SK-N-SH treated with all-trans-retinoic acid at 6 μM for 48 hours (cell line): ENCODE data around the gene NAA60.
"Not testable (repeated sequence)": the region's sequence is repeated elsewhere in the genome, so short reads cannot be mapped to it uniquely, and the experiment has no call there.

Experiments used
- ATAC-seq: fragments of 200-7000 bp; cut with Tn5 transposase; 3 replicates; pipeline ENCODE4 v1.9.1; 2020; ENCODE audit warnings: mild to moderate bottlenecking, moderate library complexity
- ARNTL ChIP-seq: fragments of 450-650 bp; formaldehyde crosslinking; IDR thresholded peaks from 2 replicates; pipeline ENCODE4 v1.5.0; 2020; ENCODE audit warnings: low read depth, mild to moderate bottlenecking, moderate library complexity, borderline replicate concordance
- BACH2 ChIP-seq: fragments of 250-450 bp; sonication (Bioruptor Pico); IDR thresholded peaks from 2 replicates; pipeline ENCODE4 v1.9.0; 2021; ENCODE audit warnings: mild to moderate bottlenecking, borderline replicate concordance
- CSDC2 ChIP-seq: fragments of 250-450 bp; sonication (Bioruptor Pico); IDR thresholded peaks from 2 replicates; pipeline ENCODE4 v1.5.0; 2020; ENCODE audit warnings: mild to moderate bottlenecking, moderate library complexity
- CSRNP3 ChIP-seq: fragments of 250-450 bp; sonication (Bioruptor Pico); IDR thresholded peaks from 2 replicates; pipeline ENCODE4 v1.5.1; 2021; ENCODE audit warnings: mild to moderate bottlenecking, moderate library complexity
- ESRRG ChIP-seq: fragments of 250-450 bp; sonication (Bioruptor Pico); IDR thresholded peaks from 2 replicates; pipeline ENCODE4 v1.6.1; 2021; ENCODE audit warnings: mild to moderate bottlenecking
- GLIS3 ChIP-seq: fragments of 250-450 bp; sonication (Bioruptor Pico); IDR thresholded peaks from 2 replicates; pipeline ENCODE4 v1.5.0; 2020; ENCODE audit warnings: mild to moderate bottlenecking, moderate library complexity
- ISL1 ChIP-seq: fragments of 250-450 bp; sonication (Bioruptor Pico); IDR thresholded peaks from 2 replicates; pipeline ENCODE4 v2.1.2; 2022; ENCODE audit warnings: mild to moderate bottlenecking, moderate library complexity
- OSR1 ChIP-seq: fragments of 250-450 bp; sonication (Bioruptor Pico); IDR thresholded peaks from 2 replicates; pipeline ENCODE4 v1.8.0; 2022; ENCODE audit warnings: moderate library complexity, mild to moderate bottlenecking, inconsistent platforms
- PATZ1 ChIP-seq: fragments of 250-450 bp; sonication (Bioruptor Pico); IDR thresholded peaks from 2 replicates; pipeline ENCODE4 v1.8.0; 2020; ENCODE audit warnings: mild to moderate bottlenecking, moderate library complexity, borderline replicate concordance
- POU6F1 ChIP-seq: fragments of 250-450 bp; sonication (Bioruptor Pico); IDR thresholded peaks from 2 replicates; pipeline ENCODE4 v1.8.0; 2021; ENCODE audit warnings: low read depth, mild to moderate bottlenecking, moderate library complexity, borderline replicate concordance
- PPARA ChIP-seq: fragments of 250-450 bp; sonication (Bioruptor Pico); IDR thresholded peaks from 2 replicates; pipeline ENCODE4 v1.5.0; 2020; ENCODE audit warnings: mild to moderate bottlenecking, borderline replicate concordance
- SNAI2 ChIP-seq: fragments of 250-450 bp; sonication (Bioruptor Pico); IDR thresholded peaks from 2 replicates; pipeline ENCODE4 v1.5.0; 2020; ENCODE audit warnings: mild to moderate bottlenecking, moderate library complexity
- ZC3H10 ChIP-seq: fragments of 250-450 bp; sonication (Bioruptor Pico); IDR thresholded peaks from 2 replicates; pipeline ENCODE4 v1.5.1; 2021; ENCODE audit warnings: mild to moderate bottlenecking, moderate library complexity
- ZFP3 ChIP-seq: fragments of 250-450 bp; sonication (Bioruptor Pico); IDR thresholded peaks from 2 replicates; pipeline ENCODE4 v1.5.0; 2020; ENCODE audit warnings: mild to moderate bottlenecking, moderate library complexity
- ZFP30 ChIP-seq: fragments of 450-650 bp; formaldehyde crosslinking; IDR thresholded peaks from 2 replicates; pipeline ENCODE4 v1.5.0; 2022; ENCODE audit warnings: mild to moderate bottlenecking, moderate library complexity
- ZNF70 ChIP-seq: fragments of 450-650 bp; formaldehyde crosslinking; IDR thresholded peaks from 2 replicates; pipeline ENCODE4 v1.5.0; 2020; ENCODE audit warnings: mild to moderate bottlenecking, moderate library complexity
- ZNF8 ChIP-seq: fragments of 450-650 bp; formaldehyde crosslinking; IDR thresholded peaks from 2 replicates; pipeline ENCODE4 v1.5.0; 2020; ENCODE audit warnings: mild to moderate bottlenecking, moderate library complexity
- TF ChIP-seq, protein P1 (sequence below): fragments of 250-450 bp; sonication (Bioruptor Pico); IDR thresholded peaks from 2 replicates; pipeline ENCODE4 v1.5.1; 2020; ENCODE audit warnings: low read depth, mild to moderate bottlenecking, moderate library complexity
- TF ChIP-seq, protein P2 (sequence below): fragments of 250-450 bp; sonication (Bioruptor Pico); IDR thresholded peaks from 2 replicates; pipeline ENCODE4 v1.5.0; 2020; ENCODE audit warnings: mild to moderate bottlenecking, moderate library complexity

The NAA60 gene

DNA sequence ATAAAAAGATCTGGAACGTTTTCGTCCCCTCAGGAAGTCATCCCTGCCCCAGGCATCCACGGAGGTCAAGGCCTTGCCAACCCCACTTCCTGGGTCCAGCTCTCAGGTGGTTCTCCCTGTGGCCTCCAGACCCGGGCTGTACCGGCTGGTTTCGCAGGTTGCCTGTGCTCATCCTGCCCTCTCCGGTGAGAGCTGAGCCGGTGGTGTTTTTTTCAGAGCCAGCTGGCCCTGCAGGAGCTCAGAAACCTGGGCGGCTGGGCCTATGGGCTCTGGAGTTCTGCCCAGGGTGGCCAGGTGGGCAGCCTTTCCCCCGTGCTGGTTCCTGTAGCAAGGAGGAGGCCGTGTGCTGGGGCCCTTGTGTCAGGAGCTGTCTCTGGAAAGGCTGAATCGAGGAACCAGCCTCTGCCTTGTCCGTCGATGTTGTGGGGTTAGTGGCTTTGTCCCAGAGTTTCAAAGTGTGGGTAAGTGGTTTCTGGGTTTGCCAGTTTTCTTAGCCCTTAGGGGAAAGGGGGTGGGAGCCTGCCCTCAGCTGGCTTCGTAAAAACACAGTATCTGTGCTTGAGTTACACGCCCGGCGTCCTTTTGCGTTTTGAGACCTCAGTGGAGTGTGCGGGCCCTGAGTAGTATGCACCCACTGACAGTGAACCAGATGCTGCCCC is 28.2 kb downstream of the NAA60 start (continued):
- no peak for TF ChIP-seq CSRNP3

- TF ChIP-seq CSRNP3 (no peak), CSDC2 (no peak), ZC3H10 (CRISPR knock-in tag) (no peak), ARNTL (CRISPR knock-in tag) (no peak), ESRRG (CRISPR knock-in tag) (no peak), BACH2 (no peak), OSR1 (CRISPR knock-in tag) (no peak), GLIS3 (no peak), PPARA (CRISPR knock-in tag) (no peak), ZNF70 (CRISPR knock-in tag) (no peak), ZNF8 (CRISPR knock-in tag) (no peak), POU6F1 (CRISPR knock-in tag) (no peak), SNAI2 (CRISPR knock-in tag) (no peak), PATZ1 (no peak), ZFP3 (CRISPR knock-in tag) (no peak), ZFP30 (no peak), ISL1 (CRISPR knock-in tag) (no peak)
- TF ChIP-seq, protein P1, sequence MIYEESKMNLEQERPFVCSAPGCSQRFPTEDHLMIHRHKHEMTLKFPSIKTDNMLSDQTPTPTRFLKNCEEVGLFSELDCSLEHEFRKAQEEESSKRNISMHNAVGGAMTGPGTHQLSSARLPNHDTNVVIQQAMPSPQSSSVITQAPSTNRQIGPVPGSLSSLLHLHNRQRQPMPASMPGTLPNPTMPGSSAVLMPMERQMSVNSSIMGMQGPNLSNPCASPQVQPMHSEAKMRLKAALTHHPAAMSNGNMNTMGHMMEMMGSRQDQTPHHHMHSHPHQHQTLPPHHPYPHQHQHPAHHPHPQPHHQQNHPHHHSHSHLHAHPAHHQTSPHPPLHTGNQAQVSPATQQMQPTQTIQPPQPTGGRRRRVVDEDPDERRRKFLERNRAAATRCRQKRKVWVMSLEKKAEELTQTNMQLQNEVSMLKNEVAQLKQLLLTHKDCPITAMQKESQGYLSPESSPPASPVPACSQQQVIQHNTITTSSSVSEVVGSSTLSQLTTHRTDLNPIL (CRISPR knock-in tag), result no peak
- TF ChIP-seq, protein P2, sequence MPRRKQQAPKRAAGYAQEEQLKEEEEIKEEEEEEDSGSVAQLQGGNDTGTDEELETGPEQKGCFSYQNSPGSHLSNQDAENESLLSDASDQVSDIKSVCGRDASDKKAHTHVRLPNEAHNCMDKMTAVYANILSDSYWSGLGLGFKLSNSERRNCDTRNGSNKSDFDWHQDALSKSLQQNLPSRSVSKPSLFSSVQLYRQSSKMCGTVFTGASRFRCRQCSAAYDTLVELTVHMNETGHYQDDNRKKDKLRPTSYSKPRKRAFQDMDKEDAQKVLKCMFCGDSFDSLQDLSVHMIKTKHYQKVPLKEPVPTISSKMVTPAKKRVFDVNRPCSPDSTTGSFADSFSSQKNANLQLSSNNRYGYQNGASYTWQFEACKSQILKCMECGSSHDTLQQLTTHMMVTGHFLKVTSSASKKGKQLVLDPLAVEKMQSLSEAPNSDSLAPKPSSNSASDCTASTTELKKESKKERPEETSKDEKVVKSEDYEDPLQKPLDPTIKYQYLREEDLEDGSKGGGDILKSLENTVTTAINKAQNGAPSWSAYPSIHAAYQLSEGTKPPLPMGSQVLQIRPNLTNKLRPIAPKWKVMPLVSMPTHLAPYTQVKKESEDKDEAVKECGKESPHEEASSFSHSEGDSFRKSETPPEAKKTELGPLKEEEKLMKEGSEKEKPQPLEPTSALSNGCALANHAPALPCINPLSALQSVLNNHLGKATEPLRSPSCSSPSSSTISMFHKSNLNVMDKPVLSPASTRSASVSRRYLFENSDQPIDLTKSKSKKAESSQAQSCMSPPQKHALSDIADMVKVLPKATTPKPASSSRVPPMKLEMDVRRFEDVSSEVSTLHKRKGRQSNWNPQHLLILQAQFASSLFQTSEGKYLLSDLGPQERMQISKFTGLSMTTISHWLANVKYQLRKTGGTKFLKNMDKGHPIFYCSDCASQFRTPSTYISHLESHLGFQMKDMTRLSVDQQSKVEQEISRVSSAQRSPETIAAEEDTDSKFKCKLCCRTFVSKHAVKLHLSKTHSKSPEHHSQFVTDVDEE (CRISPR knock-in tag), result no peak
- no peak for ATAC-seq
Measured at GRCh38 chr16:3472878-3473595, 29.6 kb downstream of the NAA60 start.

DNA sequence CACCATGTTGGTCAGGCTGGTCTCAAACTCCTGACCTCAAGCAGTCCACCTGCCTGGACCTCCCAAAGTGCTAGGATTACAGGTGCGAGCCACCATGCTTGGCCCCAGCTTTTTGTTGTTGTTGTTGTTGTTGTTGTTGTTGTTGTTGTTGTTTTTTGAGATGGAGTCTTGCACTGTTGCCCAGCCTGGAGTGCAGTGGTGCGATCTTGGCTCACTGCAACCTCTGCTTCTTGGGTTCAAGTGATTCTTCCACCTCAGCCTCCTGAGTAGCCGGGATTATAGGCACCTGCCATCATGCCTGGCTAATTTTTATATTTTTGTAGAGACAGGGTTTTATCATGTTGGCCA is 30.1 kb downstream of the NAA60 start:
- ATAC-seq, result not testable (repeated sequence)
